Choroid plexus epithelial cell (primary cell): ENCODE measurements around the gene MAML2.

Experiments used
- DNase-seq: peaks from one replicate; pipeline ENCODE4 v3.0.0-alpha.2; 2010; ENCODE audit warnings: low read depth
- H3K4me3 ChIP-seq: 2 replicates; pipeline ENCODE4 v1.5.1; 2011; ENCODE audit warnings: low read depth, mild to moderate bottlenecking, control low read depth, low read length, moderate library complexity
- CTCF ChIP-seq: conservative IDR thresholded peaks from 2 replicates; pipeline ENCODE4 v1.5.1; 2011; ENCODE audit warnings: low read depth, mild to moderate bottlenecking, control low read depth, inconsistent platforms, low read length, moderate library complexity

MAML2 gene

GRCh38 chr11:96109331-96110030, 233.5 kb downstream of the MAML2 start:
- no peak for TF ChIP-seq CTCF
- no peak for DNase-seq
- no peak overlapping the region for H3K4me3 ChIP-seq

- H3K4me3 ChIP-seq: no peak overlapping the region
- DNase-seq: no peak
- no peak for TF ChIP-seq CTCF
Observed at GRCh38 chr11:96107143-96107824, 235.7 kb downstream of the MAML2 start.

- DNase-seq: no peak
- no peak for TF ChIP-seq CTCF
- no peak overlapping the region for H3K4me3 ChIP-seq
Observed at GRCh38 chr11:96106645-96107044, 236.3 kb downstream of the MAML2 start.

GRCh38 chr11:96105944-96106343, 237.1 kb downstream of the MAML2 start:
- DNase-seq: no peak
- no peak overlapping the region for H3K4me3 ChIP-seq
- no peak for TF ChIP-seq CTCF

GRCh38 chr11:96105197-96105895, 237.6 kb downstream of the MAML2 start:
- no peak overlapping the region for H3K4me3 ChIP-seq
- peak; percentile 51 for DNase-seq
- no peak for TF ChIP-seq CTCF

GRCh38 chr11:96104496-96104895, 238.5 kb downstream of the MAML2 start:
- DNase-seq: no peak
- TF ChIP-seq CTCF: no peak
- no peak overlapping the region for H3K4me3 ChIP-seq

- TF ChIP-seq CTCF: no peak
- no peak for DNase-seq
- no peak overlapping the region for H3K4me3 ChIP-seq
Observed at GRCh38 chr11:96103721-96104120, 239.3 kb downstream of the MAML2 start.
